ENCODE measurements around the gene PANK4. TPM values are rescaled to one million over a fixed set of nuclear protein-coding genes. Genes with fewer than 3 reads are reported as not detected.

Gene PANK4
- 34.0 and 34.7 TPM in 2 replicates for total RNA-seq
- polyA plus RNA-seq: 19.8 and 22.1 TPM in 2 replicates
- 10.8 and 14.2 TPM in 2 replicates for polyA plus RNA-seq (2011; cell fraction: cytosol; rRNA removed)
- 98.6 and 107 TPM in 2 replicates for polyA plus RNA-seq (2011; cell fraction: nucleus; rRNA removed)
- 12.5 and 15.3 TPM in 2 replicates for polyA plus RNA-seq (2012)
- 25.1 and 27.6 TPM in 2 replicates for polyA minus RNA-seq
- polyA minus RNA-seq (2011; cell fraction: cytosol; rRNA and poly(A)+ RNA removed): 21.4 TPM
- 46.9 and 75.5 TPM in 2 replicates for polyA minus RNA-seq (2011; cell fraction: nucleus; rRNA and poly(A)+ RNA removed)
- percentile 61 among the genes with signal in this experiment for Bru-seq, nascent RNA
- BruChase-seq, experiment 1, labeled RNA remaining after a 6-hour chase: percentile 72 among the genes with signal in this experiment
- BruChase-seq, experiment 2, labeled RNA remaining after a 2-hour chase: percentile 74 among the genes with signal in this experiment
- long read RNA-seq, transcript PANK4-201 (19 exons, 2,677 nt): major isoform, 74 of 108 reads
- long read RNA-seq, partial matches to known transcripts: 2 of 108 reads
- long read RNA-seq, other reads (novel, unspliced or antisense): 32 of 108 reads

DNA sequence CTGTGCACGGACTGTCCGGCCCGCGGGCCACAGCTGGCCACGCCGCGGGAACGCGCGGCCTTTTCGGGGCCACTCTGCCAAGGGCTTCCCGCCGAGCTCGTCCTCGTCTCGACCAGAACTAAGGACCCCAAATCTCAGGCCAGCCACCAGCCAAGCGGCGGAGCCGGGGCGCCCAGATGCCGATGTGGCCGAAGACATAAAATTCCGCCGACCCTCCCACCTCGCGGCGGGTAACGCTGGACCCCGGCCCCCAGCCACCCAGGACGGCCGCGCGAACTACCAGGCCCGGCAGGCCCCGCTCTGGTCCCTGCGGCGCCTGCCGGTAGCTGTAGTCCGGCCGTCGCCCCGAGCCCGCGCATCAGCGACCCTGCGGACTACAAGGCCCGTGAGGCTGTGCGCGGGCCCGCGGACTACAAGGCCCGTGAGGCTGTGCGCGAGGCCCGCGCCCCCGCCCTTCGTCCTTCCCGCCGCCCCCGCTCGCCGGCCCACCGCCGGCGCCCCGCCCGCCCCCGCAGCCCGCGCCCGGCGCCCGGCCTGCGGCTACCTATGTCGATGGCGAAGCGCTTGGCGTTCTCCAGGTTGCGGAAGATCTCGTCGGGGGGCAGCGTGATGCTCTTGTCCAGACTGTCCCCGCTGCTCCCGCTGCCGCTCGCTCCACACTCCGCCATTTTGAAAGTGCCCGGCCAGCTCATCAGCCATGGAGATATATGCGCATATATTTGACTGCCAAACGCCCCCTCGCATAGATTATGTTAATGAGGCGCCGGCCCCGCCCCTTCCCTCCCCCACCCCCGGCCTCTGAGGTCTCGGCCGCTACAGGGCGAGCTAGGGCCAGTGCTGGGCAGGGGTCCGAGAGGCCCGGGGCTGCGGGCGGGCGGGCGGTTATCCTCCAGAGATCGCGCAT, at the start of gene PANK4:
TSS of gene PANK4 (minus strand) at position 677 of the 904 bp plus-strand sequence. CDS start at position 668, 9 bp downstream.
- Histone ChIP-seq H3K4me3 (replicated peaks in 1 of 3; ENCODE audit: insufficient read depth in 1 of 3, low read depth in 1 of 3, low read length in 3 of 3) (peak within 1 kb of the TSS; percentile 75 to 97 (median 91)), H4K20me1 (replicated peaks; ENCODE audit: control insufficient read depth, extremely low read depth, insufficient read depth, low read length) (no peaks in the 10 kb centered on the region), H3K36me3 (ENCODE audit: control insufficient read depth in 2 of 2, extremely low read depth in 1 of 2, insufficient read depth in 2 of 2, low read length in 2 of 2) (peaks cover 0 to 3% of the 10 kb centered on the region in 2 experiments), H3K79me2 (ENCODE audit: control insufficient read depth, insufficient read depth, low read length) (peaks cover 40% of the 10 kb centered on the region), H3K4me1 (ENCODE audit: control insufficient read depth, extremely low read depth, insufficient read depth, low read length) (peaks cover 17% of the 10 kb centered on the region), H3K9me3 (replicated peaks; ENCODE audit: control insufficient read depth, insufficient read depth, low read length) (no peaks in the 10 kb centered on the region), H3K27me3 (ENCODE audit: control insufficient read depth in 2 of 2, insufficient read depth in 2 of 2, low read length in 2 of 2) (peaks cover 10 to 17% of the 10 kb centered on the region in 2 experiments), H3K4me2 (ENCODE audit: insufficient read depth, low read length) (peak within 1 kb of the TSS; percentile 70), H3K9me1 (replicated peaks; ENCODE audit: control insufficient read depth, extremely low read depth, insufficient read depth, low read length) (no peaks in the 10 kb centered on the region), H3K27ac (ENCODE audit: insufficient read depth, low read depth, low read length) (peak within 1 kb of the TSS; percentile 58), H2AFZ (ENCODE audit: low read depth, low read length) (peak within 1 kb of the TSS; percentile 66), H3K9ac (replicated peaks; ENCODE audit: extremely low read depth, insufficient read depth, low read length) (peak within 1 kb of the TSS; percentile 86)
- dilution Hi-C loops (cut with MboI; ENCODE audit: extremely low pct_ligation_motif_present, low sequenced_read_pairs) (no loop called here), intact Hi-C loops (cut with micrococcal nuclease) (loop anchor here (1.0 to 2.0 kb wide), 5 partner anchors 20 to 1374 kb away; partner anchors contain the start of genes C1orf174 and PRXL2B)
- POLR2A ChIA-PET: interaction anchor here (1.1 kb wide), 2 partner anchors 20 to 21 kb away, joined by 3 to 5 read pairs; no protein-coding TSS in a partner anchor
- CTCF ChIA-PET: interaction anchor here (0.8 to 2.0 kb wide), 10 partner anchors 11 to 927 kb away, joined by 3 to 13 read pairs (median 4); partner anchors contain the start of genes FAAP20 and PRXL2B
- DNase-seq (ENCODE audit: low read depth, low spot score) (peak; percentile 84), FAIRE-seq (peak; percentile 82)
- TF ChIP-seq POLR2A (IDR thresholded peaks at IDR 0.05; ENCODE audit: low read depth, low read length): peak; percentile 82
- no peak for TF ChIP-seq MYC (IDR thresholded peaks at IDR 0.05; ENCODE audit: low read depth, low read length)
- TF ChIP-seq MAX (IDR thresholded peaks at IDR 0.05; ENCODE audit: insufficient read depth, insufficient read length): no peak
- peak; percentile 59 for TF ChIP-seq POLR2AphosphoS5 (IDR thresholded peaks at IDR 0.05; ENCODE audit: insufficient read depth, low read depth, low read length)
- no peak for TF ChIP-seq EZH2 (IDR thresholded peaks at IDR 0.05; ENCODE audit: borderline replicate concordance, low read depth, low read length, severe bottlenecking)
- no TSS peak for BruUV-seq (replicated peaks)

Data from endothelial cell of umbilical vein (primary cell).